HepG2 (cell line): Measurements from ENCODE around the gene PLS1. TPM values are rescaled to one million over a fixed set of nuclear protein-coding genes. Genes with fewer than 3 reads are reported as not detected.

Experiments used
- ATAC-seq: fragments of 200-7000 bp; cut with Tn5 transposase; 3 replicates; pipeline ENCODE4 v1.9.1; 2020; ENCODE audit warnings: mild to moderate bottlenecking, moderate library complexity
- BruUV-seq: library from RNA; stranded (reverse); fragments of 400-500 nt; replicated peaks from 2 replicates; lab custom pipeline; 2021; lab: Mats Ljungman, UMichigan
- CTCF ChIA-PET: fragments of 300-600 bp; formaldehyde crosslinking; extraction: SDS; loops from one replicate; lab custom pipeline; 2021; ENCODE audit warnings: low total read pairs, inconsistent platforms, low intra/inter-chr PET ratio; lab: Yijun Ruan, JAX
- POLR2A ChIA-PET: fragments of 350-600 bp; sonication (Branson Sonifier 250); formaldehyde crosslinking; loops from one replicate; lab custom pipeline; 2020; ENCODE audit warnings: antibody characterized with exemption, inconsistent platforms; lab: Yijun Ruan, JAX
- DNase-seq: peaks from one replicate; pipeline ENCODE4 v3.0.0-alpha.2; 2015; ENCODE audit warnings: low spot score
- FAIRE-seq: peaks from 3 replicates; lab custom pipeline; 2011; peaks lifted over from hg19 to GRCh38; lab: Jason Lieb, UNC
- H2AFZ ChIP-seq: one replicate; pipeline ENCODE4 v1.6.1; 2011; ENCODE audit warnings: low read length, inconsistent platforms
- H3K27ac ChIP-seq: fragments of 300-600 bp; 3 replicates; pipeline ENCODE4 v1.8.0; 2011; ENCODE audit warnings: mixed run types, mild to moderate bottlenecking, mixed read lengths, low read length, inconsistent platforms; ENCODE audit not compliant: insufficient read depth; ENCODE audit errors: extremely low read length
- H3K27me3 ChIP-seq, 2 experiments: fragments of 200-600 bp in 1 of 2; 2 replicates in 1 of 2; 3 replicates in 1 of 2; pipeline versions ENCODE4 v1.6.0 to v1.8.0; 2011; ENCODE audit warnings: low read length in 2 of 2, mild to moderate bottlenecking in 2 of 2, moderate library complexity in 2 of 2, inconsistent platforms in 1 of 2; ENCODE audit not compliant: insufficient read depth in 2 of 2, control insufficient read depth in 1 of 2
- H3K36me3 ChIP-seq, 2 experiments: fragments of 200-600 bp in 1 of 2; replicated peaks in 1 of 2; 2 replicates in 1 of 2; 3 replicates in 1 of 2; pipeline versions ENCODE4 v1.5.1 to v1.8.0; 2011; ENCODE audit warnings: low read length in 2 of 2, inconsistent platforms in 1 of 2; ENCODE audit not compliant: insufficient read depth in 2 of 2, control insufficient read depth in 1 of 2
- H3K4me1 ChIP-seq: 2 replicates; pipeline ENCODE4 v1.5.1; 2012; ENCODE audit warnings: low read length, inconsistent platforms; ENCODE audit not compliant: insufficient read depth
- H3K4me2 ChIP-seq: 2 replicates; pipeline ENCODE4 v1.6.0; 2011; ENCODE audit warnings: low read depth, low read length, inconsistent platforms
- H3K4me3 ChIP-seq, 3 experiments: fragments of 200-600 bp in 1 of 3; sonication (generic), shearing (Covaris generic) in 1 of 3; replicated peaks in 1 of 3; 2 replicates each; pipeline ENCODE4 v1.5.1; 2011 to 2016; ENCODE audit warnings: low read length in 3 of 3, inconsistent platforms in 2 of 3, low read depth in 2 of 3, mild to moderate bottlenecking in 2 of 3, control low read depth in 1 of 3, mixed read lengths in 1 of 3; ENCODE audit not compliant: insufficient read depth in 1 of 3
- H3K79me2 ChIP-seq: one replicate; pipeline ENCODE4 v1.6.1; 2011; ENCODE audit warnings: low read length, inconsistent platforms; ENCODE audit not compliant: insufficient read depth
- H3K9ac ChIP-seq: 2 replicates; pipeline ENCODE4 v1.6.0; 2011; ENCODE audit warnings: mild to moderate bottlenecking, low read depth, low read length, inconsistent platforms; ENCODE audit not compliant: insufficient read depth
- H3K9me3 ChIP-seq: 2 replicates; pipeline ENCODE4 v1.5.1; 2012; ENCODE audit warnings: mild to moderate bottlenecking, low read length
- H4K20me1 ChIP-seq: 2 replicates; pipeline ENCODE4 v1.6.0; 2011; ENCODE audit warnings: inconsistent platforms, mild to moderate bottlenecking, low read length, moderate library complexity; ENCODE audit not compliant: insufficient read depth
- CHCHD3 ChIP-seq: sonication (generic); formaldehyde crosslinking; IDR thresholded peaks from 2 replicates; pipeline ENCODE4 v1.8.0; 2022; ENCODE audit warnings: mild to moderate bottlenecking, missing genetic modification reagents, moderate library complexity
- MXD4 ChIP-seq: IDR thresholded peaks from 2 replicates; pipeline ENCODE4 v1.6.1; 2016; ENCODE audit warnings: mild to moderate bottlenecking, missing biosample characterization, missing genetic modification reagents
- NAIF1 ChIP-seq: sonication (generic); formaldehyde crosslinking; IDR thresholded peaks from 2 replicates; pipeline ENCODE4 v1.5.0; 2020; ENCODE audit warnings: mild to moderate bottlenecking, missing genetic modification reagents, borderline replicate concordance
- NR2F2 ChIP-seq: IDR thresholded peaks from 2 replicates; pipeline ENCODE4 v1.6.1; 2012; ENCODE audit warnings: low read depth, inconsistent platforms, borderline replicate concordance
- RBM22 ChIP-seq: fragments of 200-400 bp; formaldehyde crosslinking; optimal IDR thresholded peaks from 2 replicates; pipeline ENCODE3; 2017; ENCODE audit warnings: mild to moderate bottlenecking, low read length, moderate library complexity
- ZNF280B ChIP-seq: sonication (generic); formaldehyde crosslinking; IDR thresholded peaks from 2 replicates; pipeline ENCODE4 v1.5.0; 2020; ENCODE audit warnings: missing genetic modification reagents, mild to moderate bottlenecking, borderline replicate concordance
- ZNF496 ChIP-seq: sonication (generic); formaldehyde crosslinking; IDR thresholded peaks from 2 replicates; pipeline ENCODE4 v1.8.1; 2023; ENCODE audit warnings: mild to moderate bottlenecking, moderate library complexity, missing genetic modification reagents; ENCODE audit not compliant: insufficient replicate concordance
- ZNF747 ChIP-seq: sonication (generic); formaldehyde crosslinking; IDR thresholded peaks from 2 replicates; pipeline ENCODE4 v1.8.1; 2023; ENCODE audit warnings: missing genetic modification reagents, mild to moderate bottlenecking, borderline replicate concordance
- WGBS: methylation state at CpG from one replicate; pipeline ENCODE4 v1.1.6; 2017; ENCODE audit warnings: low lambda C conversion rate; 5-methylcytosine and 5-hydroxymethylcytosine counted together
- in situ Hi-C: cut with HindIII; loops from 2 replicates; pipeline ENCODE4 v1.10.0; 2017; ENCODE audit warnings: low pct_unique_long_range_greater_than_20kb; ENCODE audit not compliant: extremely low pct_ligation_motif_present
- intact Hi-C: fragments of 100-400 bp; cut with micrococcal nuclease; formaldehyde crosslinking; loops from one replicate; pipeline ENCODE4 v1.10.0; 2022; ENCODE audit not compliant: unreplicated experiment
- polyA plus RNA-seq, 8 experiments: library from polyadenylated mRNA; depleted of rRNA in 3 of 8; stranded (reverse) in 7 of 8; unstranded in 1 of 8; fragments of >200 nt; fragmentation: Illumina TruSeq in 4 of 8; extraction: Trizol in 4 of 8; gene quantifications; 2 replicates each; pipeline versions ENCODE4 v1.2.1 to v1.2.3, GENCODE V29; 2011 to 2016; ENCODE audit warnings: low read depth in 4 of 8, missing spikeins in 1 of 8, mixed read lengths in 1 of 8; ENCODE audit not compliant: insufficient read depth in 1 of 8
- total RNA-seq, 5 experiments: library from RNA; depleted of rRNA; stranded (reverse); fragments of >200 nt; fragmentation: Illumina TruSeq; extraction: Trizol; gene quantifications; 2 replicates each; pipeline ENCODE4 v1.2.3, GENCODE V29; 2016; ENCODE audit warnings: low read depth in 1 of 5
- TF ChIP-seq, protein P1 (sequence below): sonication (generic); formaldehyde crosslinking; IDR thresholded peaks from 2 replicates; pipeline ENCODE4 v1.4.0; 2020; ENCODE audit warnings: missing genetic modification reagents

The PLS1 gene
- total and polyA plus RNA-seq, 2 of the 13 experiments (the other 11 are each of a cell fraction or from before 2014, with no cell fraction given), result 11.2 to 21.1 TPM

DNA sequence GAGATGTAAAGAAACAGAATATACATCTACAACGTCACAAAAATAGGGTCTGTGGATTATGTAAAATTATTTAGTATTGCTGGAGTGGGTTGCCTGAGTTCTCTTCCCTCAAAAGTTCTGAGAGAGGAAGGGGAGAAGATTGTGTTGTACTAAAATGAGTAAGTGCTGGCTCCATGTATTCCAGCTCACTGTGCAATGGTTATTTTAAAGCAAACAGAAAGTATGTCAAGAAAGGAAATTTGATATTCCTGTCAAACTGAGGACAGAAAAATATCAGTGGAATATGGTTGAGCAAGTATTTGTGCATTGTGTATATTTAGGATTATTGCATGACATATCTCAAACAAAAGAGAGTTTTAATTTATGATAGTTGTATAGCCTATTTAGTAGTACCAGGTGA, 129.8 kb downstream of the PLS1 start:
- no peak for FAIRE-seq
- Histone ChIP-seq H3K27ac (no peak overlapping the region), H4K20me1 (no peaks in the 10 kb centered on the region; the same call in 1 of the 2 replicates), H3K4me2 (peak overlapping the region; percentile 76), H3K27me3 (no peaks in the 10 kb centered on the region; a peak in 1 of 5 replicates), H3K4me1 (peaks cover 18% of the 10 kb centered on the region), H3K4me3 (peak overlapping the region in 2 of 3 experiments; percentile 82 to 97; a peak in 2 of 6 replicates), H3K79me2 (peaks cover 25% of the 10 kb centered on the region), H3K9ac (no peak overlapping the region), H3K9me3 (no peaks in the 10 kb centered on the region), H2AFZ (no peak overlapping the region), H3K36me3 (no peaks in the 10 kb centered on the region)
- intact Hi-C loops, result no loop called here
- WGBS, result 40% methylated on average over 1 of the region's 1 CpG
- TF ChIP-seq ZNF747 (CRISPR knock-in tag), result no peak
- TF ChIP-seq, protein P1, sequence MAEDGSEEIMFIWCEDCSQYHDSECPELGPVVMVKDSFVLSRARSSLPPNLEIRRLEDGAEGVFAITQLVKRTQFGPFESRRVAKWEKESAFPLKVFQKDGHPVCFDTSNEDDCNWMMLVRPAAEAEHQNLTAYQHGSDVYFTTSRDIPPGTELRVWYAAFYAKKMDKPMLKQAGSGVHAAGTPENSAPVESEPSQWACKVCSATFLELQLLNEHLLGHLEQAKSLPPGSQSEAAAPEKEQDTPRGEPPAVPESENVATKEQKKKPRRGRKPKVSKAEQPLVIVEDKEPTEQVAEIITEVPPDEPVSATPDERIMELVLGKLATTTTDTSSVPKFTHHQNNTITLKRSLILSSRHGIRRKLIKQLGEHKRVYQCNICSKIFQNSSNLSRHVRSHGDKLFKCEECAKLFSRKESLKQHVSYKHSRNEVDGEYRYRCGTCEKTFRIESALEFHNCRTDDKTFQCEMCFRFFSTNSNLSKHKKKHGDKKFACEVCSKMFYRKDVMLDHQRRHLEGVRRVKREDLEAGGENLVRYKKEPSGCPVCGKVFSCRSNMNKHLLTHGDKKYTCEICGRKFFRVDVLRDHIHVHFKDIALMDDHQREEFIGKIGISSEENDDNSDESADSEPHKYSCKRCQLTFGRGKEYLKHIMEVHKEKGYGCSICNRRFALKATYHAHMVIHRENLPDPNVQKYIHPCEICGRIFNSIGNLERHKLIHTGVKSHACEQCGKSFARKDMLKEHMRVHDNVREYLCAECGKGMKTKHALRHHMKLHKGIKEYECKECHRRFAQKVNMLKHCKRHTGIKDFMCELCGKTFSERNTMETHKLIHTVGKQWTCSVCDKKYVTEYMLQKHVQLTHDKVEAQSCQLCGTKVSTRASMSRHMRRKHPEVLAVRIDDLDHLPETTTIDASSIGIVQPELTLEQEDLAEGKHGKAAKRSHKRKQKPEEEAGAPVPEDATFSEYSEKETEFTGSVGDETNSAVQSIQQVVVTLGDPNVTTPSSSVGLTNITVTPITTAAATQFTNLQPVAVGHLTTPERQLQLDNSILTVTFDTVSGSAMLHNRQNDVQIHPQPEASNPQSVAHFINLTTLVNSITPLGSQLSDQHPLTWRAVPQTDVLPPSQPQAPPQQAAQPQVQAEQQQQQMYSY (CRISPR knock-in tag), result peak; percentile 68; the same call in 1 of the 2 replicates
- in situ Hi-C loops, result no loop called here
- CTCF ChIA-PET, result no interaction called here
- no peak for ATAC-seq
- POLR2A ChIA-PET, result no interaction called here
- no peak for DNase-seq
- no TSS peak for BruUV-seq

DNA sequence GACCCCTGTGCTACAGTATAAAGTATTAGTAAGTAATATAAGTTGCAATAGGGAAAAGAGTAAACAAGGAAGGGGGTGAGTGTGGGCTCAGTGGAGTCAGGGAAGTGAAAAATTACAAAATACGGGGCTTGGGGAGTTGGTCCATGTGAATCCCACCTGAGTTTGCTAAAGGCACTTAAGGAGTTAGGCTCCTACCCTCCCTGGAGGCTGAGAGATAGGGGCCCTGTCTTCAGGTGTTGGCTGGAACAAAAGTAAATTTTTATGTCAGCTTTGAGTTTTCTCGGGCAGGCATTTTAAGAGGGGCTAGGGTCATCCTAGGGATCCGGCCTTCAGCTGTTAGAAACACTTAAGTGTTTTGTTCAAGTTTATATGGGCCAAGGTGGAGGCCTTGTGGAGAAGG, 135.9 kb downstream of the PLS1 start:
- no peaks in the 10 kb centered on the region for H3K27me3 ChIP-seq
- no peaks in the 10 kb centered on the region for H3K9me3 ChIP-seq
- BruUV-seq, result no TSS peak
- H3K4me3 ChIP-seq, result no peak overlapping the region
- ChIA-PET POLR2A (interaction anchor here (0.6 to 1.3 kb wide), 2 partner anchors 9 to 153 kb away, joined by 3 read pairs; partner anchors contain the start of genes ATR and TRPC1), CTCF (no interaction called here)
- H3K36me3 ChIP-seq, result no peaks in the 10 kb centered on the region
- no peak for TF ChIP-seq ZNF280B (CRISPR knock-in tag)
- no peak for TF ChIP-seq MXD4 (CRISPR knock-in tag)
- no peak for TF ChIP-seq RBM22
- 0 out of 2 replicates have a peak, but pooled peaks have one; percentile 19 for TF ChIP-seq NR2F2
- no peak for TF ChIP-seq NAIF1 (CRISPR knock-in tag)
- no peak for TF ChIP-seq ZNF496
- no peak for TF ChIP-seq CHCHD3
- FAIRE-seq (no peak), DNase-seq (no peak), ATAC-seq (no peak)
- H3K27ac ChIP-seq, result no peak overlapping the region
- intact Hi-C loops, result no loop called here
- no peak overlapping the region for H2AFZ ChIP-seq
- H3K4me2 ChIP-seq, result no peak overlapping the region; the same call in 1 of the 2 replicates
- H3K9ac ChIP-seq, result no peak overlapping the region
- peaks cover 7% of the 10 kb centered on the region for H3K79me2 ChIP-seq
- in situ Hi-C loops, result no loop called here
- 95% methylated on average over 3 of the region's 3 CpGs for WGBS
- H3K4me1 ChIP-seq, result peaks cover 15% of the 10 kb centered on the region
- no peaks in the 10 kb centered on the region for H4K20me1 ChIP-seq
